ENCODE results near the gene CLUH.

CLUH gene

DNA sequence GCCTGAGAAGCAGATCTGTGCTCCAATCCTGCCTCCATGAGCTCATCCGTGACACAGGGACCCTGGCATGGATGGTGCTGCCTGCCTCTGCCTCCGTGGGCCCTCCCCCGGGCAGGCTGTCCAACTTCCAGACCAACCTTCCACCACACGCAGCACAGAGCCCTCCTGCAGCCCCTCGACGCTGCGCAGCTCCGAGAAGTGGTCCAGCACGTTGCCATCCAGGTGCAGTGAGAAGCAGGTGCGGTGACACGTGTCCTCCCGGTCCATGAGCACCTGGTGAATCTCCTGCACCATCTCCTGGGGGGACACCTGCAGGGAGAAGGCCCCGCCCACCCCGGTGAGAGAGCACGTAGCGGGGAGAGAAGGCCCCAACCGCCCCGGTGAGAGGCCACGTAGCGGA lies 8.4 kb downstream of the CLUH start:
- Histone ChIP-seq H4K20me1 (ENCODE audit: insufficient read depth, low read length, poor library complexity, severe bottlenecking) (peaks cover 16% of the 10 kb centered on the region), H3K9me3 (ENCODE audit: insufficient read depth, low read depth, low read length) (no peaks in the 10 kb centered on the region), H3K36me3 (ENCODE audit: insufficient read depth, low read length) (peaks cover 39% of the 10 kb centered on the region; the same call in 1 of the 2 replicates)

DNA sequence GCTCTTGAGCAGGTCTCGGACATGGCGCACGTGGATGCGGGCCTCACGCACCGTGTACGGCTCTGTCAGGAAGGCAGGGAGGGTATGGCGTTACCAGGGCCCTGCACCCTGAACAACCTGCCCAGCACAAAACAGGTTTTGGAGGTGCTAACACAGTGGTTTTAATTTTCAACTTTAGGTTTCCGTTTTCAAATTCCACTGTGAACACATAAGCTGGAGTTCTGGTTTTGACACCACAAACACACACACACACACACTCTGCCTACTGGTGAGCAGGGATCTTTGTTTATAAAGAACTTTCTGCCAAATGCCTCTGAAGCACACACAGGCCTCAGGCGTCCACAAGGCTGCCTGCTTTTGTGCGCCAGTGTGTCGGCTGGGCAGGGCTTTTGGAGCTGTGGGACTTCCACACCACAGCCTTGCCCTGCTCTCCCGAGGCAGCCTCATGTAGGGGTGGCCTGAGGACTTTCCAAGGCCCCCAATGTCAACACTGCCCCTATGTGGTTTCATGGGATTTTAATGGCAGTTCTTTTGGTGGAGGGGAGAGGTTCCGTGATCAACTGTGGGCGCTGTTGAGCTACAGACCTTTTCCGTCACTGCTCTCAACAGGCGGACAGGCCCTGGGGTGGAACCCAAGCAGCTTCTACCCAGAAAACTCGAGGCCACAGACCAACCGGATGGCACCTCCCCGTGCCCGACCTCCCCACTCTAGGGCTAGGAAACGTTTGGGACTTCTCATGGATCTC lies 9.4 kb downstream of the CLUH start:
- TF ChIP-seq EZH2phosphoT487 (IDR thresholded peaks at IDR 0.05; ENCODE audit: borderline replicate concordance), result no peak
- TF ChIP-seq, protein P1, sequence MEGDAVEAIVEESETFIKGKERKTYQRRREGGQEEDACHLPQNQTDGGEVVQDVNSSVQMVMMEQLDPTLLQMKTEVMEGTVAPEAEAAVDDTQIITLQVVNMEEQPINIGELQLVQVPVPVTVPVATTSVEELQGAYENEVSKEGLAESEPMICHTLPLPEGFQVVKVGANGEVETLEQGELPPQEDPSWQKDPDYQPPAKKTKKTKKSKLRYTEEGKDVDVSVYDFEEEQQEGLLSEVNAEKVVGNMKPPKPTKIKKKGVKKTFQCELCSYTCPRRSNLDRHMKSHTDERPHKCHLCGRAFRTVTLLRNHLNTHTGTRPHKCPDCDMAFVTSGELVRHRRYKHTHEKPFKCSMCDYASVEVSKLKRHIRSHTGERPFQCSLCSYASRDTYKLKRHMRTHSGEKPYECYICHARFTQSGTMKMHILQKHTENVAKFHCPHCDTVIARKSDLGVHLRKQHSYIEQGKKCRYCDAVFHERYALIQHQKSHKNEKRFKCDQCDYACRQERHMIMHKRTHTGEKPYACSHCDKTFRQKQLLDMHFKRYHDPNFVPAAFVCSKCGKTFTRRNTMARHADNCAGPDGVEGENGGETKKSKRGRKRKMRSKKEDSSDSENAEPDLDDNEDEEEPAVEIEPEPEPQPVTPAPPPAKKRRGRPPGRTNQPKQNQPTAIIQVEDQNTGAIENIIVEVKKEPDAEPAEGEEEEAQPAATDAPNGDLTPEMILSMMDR (conservative IDR thresholded peaks at IDR 0.05; ENCODE audit: low read length), result peak; percentile 19; the same call in 1 of the 2 replicates

More for the DNA sequence above, 8.4 kb downstream of the CLUH start:
- H3K9me2 ChIP-seq (replicated peaks; ENCODE audit: low read depth, low read length), result no peaks in the 10 kb centered on the region
- H2AFZ ChIP-seq (ENCODE audit: low read length), result no peak overlapping the region
- no peak overlapping the region for H3K9ac ChIP-seq (ENCODE audit: low read depth, low read length, poor library complexity, severe bottlenecking)
- no peak for TF ChIP-seq EZH2phosphoT487 (IDR thresholded peaks at IDR 0.05; ENCODE audit: borderline replicate concordance)
- TF ChIP-seq, protein P1 (conservative IDR thresholded peaks at IDR 0.05; ENCODE audit: low read length), result no peak
- H3K4me1 ChIP-seq (ENCODE audit: insufficient read depth, low read length, poor library complexity, severe bottlenecking), result peaks cover 5% of the 10 kb centered on the region
- no peak overlapping the region for H3K4me3 ChIP-seq (ENCODE audit: low read length, poor library complexity, severe bottlenecking)
- peaks cover 37% of the 10 kb centered on the region for H3K79me2 ChIP-seq (ENCODE audit: insufficient read depth, low read length)
- no peaks in the 10 kb centered on the region for H3K27me3 ChIP-seq (ENCODE audit: insufficient read depth, low read length, poor library complexity, severe bottlenecking)
- no peaks in the 10 kb centered on the region for H3F3A ChIP-seq (ENCODE audit: low read depth)
- H3K4me2 ChIP-seq (ENCODE audit: low read depth, low read length, poor library complexity, severe bottlenecking), result no peak overlapping the region

DNA sequence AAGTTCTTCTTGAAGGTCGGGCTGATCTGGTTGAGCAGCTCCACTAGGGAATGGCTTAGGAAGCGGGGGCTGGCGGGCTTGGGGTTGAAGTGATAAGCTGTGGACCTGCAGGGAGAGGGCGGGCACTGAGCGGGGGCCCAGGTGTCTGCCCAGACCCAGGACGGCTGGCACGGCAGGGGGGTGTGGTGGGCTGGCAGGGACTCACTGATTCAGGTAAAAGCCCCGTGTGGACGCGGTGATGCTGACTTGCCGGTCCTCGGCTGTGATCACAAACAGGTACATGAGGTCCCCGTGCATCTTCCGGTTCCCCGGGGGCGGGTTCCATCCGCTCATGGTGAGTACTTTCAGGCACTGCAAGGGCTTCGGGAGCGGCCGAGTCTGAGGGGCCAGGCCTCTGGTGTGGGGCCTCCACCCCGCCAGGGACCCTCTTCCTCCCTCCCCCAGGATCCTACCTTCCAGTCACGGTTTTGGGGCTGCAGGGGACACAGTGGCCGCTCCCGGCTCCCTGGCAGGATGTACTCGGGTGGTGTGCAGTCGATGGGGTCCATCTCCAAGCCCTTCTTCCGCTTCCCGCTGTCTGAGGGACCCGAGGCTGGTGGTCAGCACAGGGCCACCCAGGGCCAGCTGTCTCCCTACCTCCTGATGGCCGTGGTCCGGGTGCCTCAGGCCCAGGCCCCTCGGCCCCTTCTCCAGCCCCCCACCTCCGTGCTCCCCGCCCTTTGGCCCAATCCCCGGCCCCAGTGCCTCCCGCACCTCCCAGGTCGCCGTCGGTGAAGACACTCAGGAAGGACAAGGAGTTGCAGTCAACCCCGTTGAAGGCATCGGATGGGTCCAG lies 10.2 kb downstream of the CLUH start:
- H2AFZ ChIP-seq (ENCODE audit: low read length), result no peak overlapping the region
- H3K9me2 ChIP-seq (replicated peaks; ENCODE audit: low read depth, low read length), result no peaks in the 10 kb centered on the region
- no peak overlapping the region for H3K4me3 ChIP-seq (ENCODE audit: low read length, poor library complexity, severe bottlenecking)
- H3F3A ChIP-seq (ENCODE audit: low read depth), result no peaks in the 10 kb centered on the region
- no peak overlapping the region for H3K4me2 ChIP-seq (ENCODE audit: low read depth, low read length, poor library complexity, severe bottlenecking)
- peaks cover 18% of the 10 kb centered on the region; the same call in 1 of the 2 replicates for H3K79me2 ChIP-seq (ENCODE audit: insufficient read depth, low read length)
- peaks cover 3% of the 10 kb centered on the region for H4K20me1 ChIP-seq (ENCODE audit: insufficient read depth, low read length, poor library complexity, severe bottlenecking)
- no peaks in the 10 kb centered on the region for H3K9me3 ChIP-seq (ENCODE audit: insufficient read depth, low read depth, low read length)
- no peaks in the 10 kb centered on the region for H3K4me1 ChIP-seq (ENCODE audit: insufficient read depth, low read length, poor library complexity, severe bottlenecking)
- H3K27me3 ChIP-seq (ENCODE audit: insufficient read depth, low read length, poor library complexity, severe bottlenecking), result no peaks in the 10 kb centered on the region
- peaks cover 57% of the 10 kb centered on the region; the same call in 1 of the 2 replicates for H3K36me3 ChIP-seq (ENCODE audit: insufficient read depth, low read length)
- TF ChIP-seq, protein P1 (conservative IDR thresholded peaks at IDR 0.05; ENCODE audit: low read length), result no peak
- TF ChIP-seq EZH2phosphoT487 (IDR thresholded peaks at IDR 0.05; ENCODE audit: borderline replicate concordance), result no peak
- H3K9ac ChIP-seq (ENCODE audit: low read depth, low read length, poor library complexity, severe bottlenecking), result no peak overlapping the region

More for the DNA sequence above, 9.4 kb downstream of the CLUH start:
- Histone ChIP-seq H3K79me2 (ENCODE audit: insufficient read depth, low read length) (peaks cover 26% of the 10 kb centered on the region; the same call in 1 of the 2 replicates), H3K9me3 (ENCODE audit: insufficient read depth, low read depth, low read length) (no peaks in the 10 kb centered on the region), H4K20me1 (ENCODE audit: insufficient read depth, low read length, poor library complexity, severe bottlenecking) (peaks cover 6% of the 10 kb centered on the region), H3K9ac (ENCODE audit: low read depth, low read length, poor library complexity, severe bottlenecking) (no peak overlapping the region), H3K4me1 (ENCODE audit: insufficient read depth, low read length, poor library complexity, severe bottlenecking) (no peaks in the 10 kb centered on the region), H3K36me3 (ENCODE audit: insufficient read depth, low read length) (peaks cover 49% of the 10 kb centered on the region; the same call in 1 of the 2 replicates), H3K9me2 (replicated peaks; ENCODE audit: low read depth, low read length) (no peaks in the 10 kb centered on the region), H3K4me3 (ENCODE audit: low read length, poor library complexity, severe bottlenecking) (no peak overlapping the region), H3F3A (ENCODE audit: low read depth) (no peaks in the 10 kb centered on the region), H3K27me3 (ENCODE audit: insufficient read depth, low read length, poor library complexity, severe bottlenecking) (no peaks in the 10 kb centered on the region), H2AFZ (ENCODE audit: low read length) (no peak overlapping the region), H3K4me2 (ENCODE audit: low read depth, low read length, poor library complexity, severe bottlenecking) (no peak overlapping the region)
